ENCODE data around the gene C15orf61.

C15orf61 gene

GRCh38 chr15:67579164-67579563, 58.2 kb downstream of the C15orf61 start:
- DNase-seq (ENCODE audit: low read depth in 2 of 3, low spot score in 2 of 3) = no peak

All from activated CD8-positive, alpha-beta memory T cell treated with anti-CD3 and anti-CD28 coated beads for 48 hours (primary cell).